ENCODE results near the gene ARRB2. TPM values are rescaled to one million over a fixed set of nuclear protein-coding genes. Genes with fewer than 3 reads are reported as not detected.

Gene ARRB2
- polyA plus RNA-seq, 1 donor from 2014 or later = 28.3 TPM

- no peak overlapping the region for H3K9ac ChIP-seq (ENCODE audit: low read length)
- no peak overlapping the region for H3K4me2 ChIP-seq (ENCODE audit: low read length)
These were observed 11.0 kb downstream of the ARRB2 start for GRCh38 chr17:4721203-4722135.

GRCh38 chr17:4722678-4723240 is 12.3 kb downstream of the ARRB2 start:
- Histone ChIP-seq H3K9me2 (ENCODE audit: insufficient read depth, low read length) (no peaks in the 10 kb centered on the region), H4K20me1 (ENCODE audit: insufficient read depth) (no peaks in the 10 kb centered on the region), H3K27ac (ENCODE audit: low read length) (no peak overlapping the region), H3K4me3 (ENCODE audit: low read length) (no peak overlapping the region), H3K27me3 (ENCODE audit: insufficient read depth, low read depth, low read length) (no peaks in the 10 kb centered on the region), H2AFZ (ENCODE audit: low read depth, low read length) (no peak overlapping the region), H3F3A (ENCODE audit: insufficient read depth, low read length, poor library complexity, severe bottlenecking) (no peaks in the 10 kb centered on the region), H3K4me2 (ENCODE audit: low read length) (no peak overlapping the region), H3K36me3 (ENCODE audit: insufficient read depth, low read length) (no peaks in the 10 kb centered on the region), H3K9me3 (ENCODE audit: low read length) (no peaks in the 10 kb centered on the region), H3K9ac (ENCODE audit: low read length) (no peak overlapping the region), H3K79me2 (replicated peaks; ENCODE audit: insufficient read depth, low read length) (no peaks in the 10 kb centered on the region)
- no peak for TF ChIP-seq EZH2 (IDR thresholded peaks at IDR 0.05; ENCODE audit: borderline replicate concordance, insufficient read depth, low read length, poor library complexity, severe bottlenecking)
- TF ChIP-seq CTCF (IDR thresholded peaks at IDR 0.05; ENCODE audit: poor library complexity, severe bottlenecking) = no peak
- TF ChIP-seq MXI1 (conservative IDR thresholded peaks at IDR 0.05; ENCODE audit: poor library complexity, severe bottlenecking) = no peak
- no peak for TF ChIP-seq TAF1 (IDR thresholded peaks at IDR 0.05; ENCODE audit: low read depth)

More at GRCh38 chr17:4721203-4722135, 11.0 kb downstream of the ARRB2 start:
- no peaks in the 10 kb centered on the region for H3K9me2 ChIP-seq (ENCODE audit: insufficient read depth, low read length)
- H2AFZ ChIP-seq (ENCODE audit: low read depth, low read length) = no peak overlapping the region
- H3K27ac ChIP-seq (ENCODE audit: low read length) = no peak overlapping the region
- no peaks in the 10 kb centered on the region for H3K36me3 ChIP-seq (ENCODE audit: insufficient read depth, low read length)
- no peak overlapping the region for H3K4me3 ChIP-seq (ENCODE audit: low read length)
- H3K79me2 ChIP-seq (replicated peaks; ENCODE audit: insufficient read depth, low read length) = no peaks in the 10 kb centered on the region
- H3K27me3 ChIP-seq (ENCODE audit: insufficient read depth, low read depth, low read length) = no peaks in the 10 kb centered on the region
- H3K9me3 ChIP-seq (ENCODE audit: low read length) = no peaks in the 10 kb centered on the region
- TF ChIP-seq CTCF (IDR thresholded peaks at IDR 0.05; ENCODE audit: poor library complexity, severe bottlenecking) = no peak
- TF ChIP-seq POLR2AphosphoS5 (IDR thresholded peaks at IDR 0.05) = peak; percentile 4
- H4K20me1 ChIP-seq (ENCODE audit: insufficient read depth) = no peaks in the 10 kb centered on the region
- H3F3A ChIP-seq (ENCODE audit: insufficient read depth, low read length, poor library complexity, severe bottlenecking) = no peaks in the 10 kb centered on the region

GRCh38 chr17:4724650-4725049 is 14.2 kb downstream of the ARRB2 start:
- H2AFZ ChIP-seq (ENCODE audit: low read depth, low read length) = no peak overlapping the region
- H3K4me2 ChIP-seq (ENCODE audit: low read length) = no peak overlapping the region
- H3K4me3 ChIP-seq (ENCODE audit: low read length) = no peak overlapping the region
- H3K79me2 ChIP-seq (replicated peaks; ENCODE audit: insufficient read depth, low read length) = no peaks in the 10 kb centered on the region
- H3K27ac ChIP-seq (ENCODE audit: low read length) = no peak overlapping the region
- no peaks in the 10 kb centered on the region for H3K27me3 ChIP-seq (ENCODE audit: insufficient read depth, low read depth, low read length)
- no peaks in the 10 kb centered on the region for H3F3A ChIP-seq (ENCODE audit: insufficient read depth, low read length, poor library complexity, severe bottlenecking)
- no peaks in the 10 kb centered on the region for H4K20me1 ChIP-seq (ENCODE audit: insufficient read depth)
- TF ChIP-seq REST (IDR thresholded peaks at IDR 0.05; ENCODE audit: borderline replicate concordance) = no peak
- TF ChIP-seq CTCF (IDR thresholded peaks at IDR 0.05; ENCODE audit: poor library complexity, severe bottlenecking) = no peak
- no peak for TF ChIP-seq POLR2AphosphoS5 (IDR thresholded peaks at IDR 0.05)
- TF ChIP-seq SMC3 (conservative IDR thresholded peaks at IDR 0.05; ENCODE audit: poor library complexity) = no peak
- no peak for TF ChIP-seq EP300 (conservative IDR thresholded peaks at IDR 0.05; ENCODE audit: poor library complexity, severe bottlenecking)
- no peak for TF ChIP-seq TAF1 (IDR thresholded peaks at IDR 0.05; ENCODE audit: low read depth)
- no peak for TF ChIP-seq EZH2 (IDR thresholded peaks at IDR 0.05; ENCODE audit: borderline replicate concordance, insufficient read depth, low read length, poor library complexity, severe bottlenecking)
- no peak for TF ChIP-seq MXI1 (conservative IDR thresholded peaks at IDR 0.05; ENCODE audit: poor library complexity, severe bottlenecking)
- no peak overlapping the region for H3K9ac ChIP-seq (ENCODE audit: low read length)
- H3K36me3 ChIP-seq (ENCODE audit: insufficient read depth, low read length) = no peaks in the 10 kb centered on the region
- no peaks in the 10 kb centered on the region for H3K9me2 ChIP-seq (ENCODE audit: insufficient read depth, low read length)
- H3K9me3 ChIP-seq (ENCODE audit: low read length) = no peaks in the 10 kb centered on the region

Measured in neural cell (in vitro differentiated cells).